Prostate gland (tissue), 2 donors: Measurements from ENCODE around the gene ZNF709.
"Not testable (repeated sequence)": the region's sequence is repeated elsewhere in the genome, so short reads cannot be mapped to it uniquely, and the experiment has no call there.

Experiments used
- POLR2A ChIP-seq: fragments of 450-650 bp; IDR thresholded peaks from one replicate; pipeline ENCODE4 v1.6.1; 2016; ENCODE audit warnings: antibody characterized with exemption, mild to moderate bottlenecking
- TF ChIP-seq, protein P1 (sequence below), 4 experiments: fragments of 200-600 bp in 2 of 4; fragments of 450-650 bp in 2 of 4; sonication (generic) in 2 of 4; IDR thresholded peaks; 1 replicate in 3 of 4; 2 replicates in 1 of 4; pipeline ENCODE4 v1.5.1; 2016 to 2019; ENCODE audit warnings: antibody characterized with exemption in 4 of 4, mild to moderate bottlenecking in 2 of 4, moderate library complexity in 2 of 4

DNA sequence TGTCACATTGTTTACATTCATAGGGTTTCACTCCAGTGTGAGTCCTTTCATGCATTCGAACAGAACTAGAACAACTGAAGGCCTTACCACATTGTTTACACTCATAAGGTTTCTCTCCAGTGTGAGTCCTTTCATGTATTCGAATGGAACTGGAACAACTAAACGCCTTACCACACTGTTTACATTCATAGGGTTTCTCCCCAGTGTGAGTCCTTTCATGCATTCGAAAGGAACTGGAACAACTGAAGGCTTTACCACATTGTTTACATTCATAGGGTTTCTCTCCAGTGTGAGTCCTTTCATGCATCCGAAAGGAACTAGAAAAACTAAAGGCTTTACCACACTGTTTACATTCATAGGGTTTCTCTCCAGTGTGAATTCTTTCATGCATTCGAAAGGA lies 20.5 kb downstream of the ZNF709 start:
- TF ChIP-seq, protein P1, sequence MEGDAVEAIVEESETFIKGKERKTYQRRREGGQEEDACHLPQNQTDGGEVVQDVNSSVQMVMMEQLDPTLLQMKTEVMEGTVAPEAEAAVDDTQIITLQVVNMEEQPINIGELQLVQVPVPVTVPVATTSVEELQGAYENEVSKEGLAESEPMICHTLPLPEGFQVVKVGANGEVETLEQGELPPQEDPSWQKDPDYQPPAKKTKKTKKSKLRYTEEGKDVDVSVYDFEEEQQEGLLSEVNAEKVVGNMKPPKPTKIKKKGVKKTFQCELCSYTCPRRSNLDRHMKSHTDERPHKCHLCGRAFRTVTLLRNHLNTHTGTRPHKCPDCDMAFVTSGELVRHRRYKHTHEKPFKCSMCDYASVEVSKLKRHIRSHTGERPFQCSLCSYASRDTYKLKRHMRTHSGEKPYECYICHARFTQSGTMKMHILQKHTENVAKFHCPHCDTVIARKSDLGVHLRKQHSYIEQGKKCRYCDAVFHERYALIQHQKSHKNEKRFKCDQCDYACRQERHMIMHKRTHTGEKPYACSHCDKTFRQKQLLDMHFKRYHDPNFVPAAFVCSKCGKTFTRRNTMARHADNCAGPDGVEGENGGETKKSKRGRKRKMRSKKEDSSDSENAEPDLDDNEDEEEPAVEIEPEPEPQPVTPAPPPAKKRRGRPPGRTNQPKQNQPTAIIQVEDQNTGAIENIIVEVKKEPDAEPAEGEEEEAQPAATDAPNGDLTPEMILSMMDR (IDR thresholded peaks at IDR 0.05) = not testable (repeated sequence)
- not testable (repeated sequence) for TF ChIP-seq POLR2A
